H1 (cell line): ENCODE data around the gene ST6GALNAC3. TPM values are rescaled to one million over a fixed set of nuclear protein-coding genes. Genes with fewer than 3 reads are reported as not detected.
A peak's percentile ranks its signal among the peaks of the same experiment; 100 is the strongest.

Experiments
- CTCF ChIA-PET: fragments of 300-600 bp; sonication (Branson Sonifier 250); formaldehyde crosslinking; loops from one replicate; lab custom pipeline; 2021; ENCODE audit not compliant: partially characterized antibody; lab: Charles Lee
- POLR2A ChIA-PET: fragments of 300-600 bp; sonication (Branson Sonifier 250); formaldehyde crosslinking; loops from one replicate; lab custom pipeline; 2021; ENCODE audit warnings: inconsistent platforms; ENCODE audit not compliant: partially characterized antibody; lab: Charles Lee
- DNase-seq, 2 experiments: peaks; one replicate each; pipeline versions ENCODE4 v3.0.0 to v3.0.0-alpha.2; 2010 to 2022; ENCODE audit warnings: low spot score in 2 of 2, low read depth in 1 of 2, mixed read lengths in 1 of 2
- FAIRE-seq: peaks from 2 replicates; lab custom pipeline; 2011; peaks lifted over from hg19 to GRCh38; lab: Jason Lieb, UNC
- H2AFZ ChIP-seq: 2 replicates; pipeline ENCODE4 v1.8.1; 2012; ENCODE audit warnings: low read length, inconsistent platforms
- H2AK5ac ChIP-seq: 2 replicates; pipeline ENCODE4 v1.6.1; 2013; ENCODE audit warnings: low read depth, low read length
- H2BK120ac ChIP-seq: replicated peaks from 2 replicates; pipeline ENCODE3; 2013; ENCODE audit warnings: low read depth, low read length, inconsistent platforms
- H2BK12ac ChIP-seq: 2 replicates; pipeline ENCODE4 v1.6.1; 2013; ENCODE audit warnings: low read depth, low read length
- H2BK15ac ChIP-seq: 2 replicates; pipeline ENCODE4 v1.6.1; 2013; ENCODE audit warnings: low read length
- H2BK20ac ChIP-seq: 2 replicates; pipeline ENCODE4 v1.6.1; 2013; ENCODE audit warnings: low read length
- H2BK5ac ChIP-seq: 2 replicates; pipeline ENCODE4 v1.6.1; 2013; ENCODE audit warnings: low read depth, low read length
- H3K14ac ChIP-seq: 2 replicates; pipeline ENCODE4 v1.6.1; 2013; ENCODE audit warnings: inconsistent platforms; ENCODE audit not compliant: insufficient read length
- H3K18ac ChIP-seq: 2 replicates; pipeline ENCODE4 v1.6.1; 2013; ENCODE audit warnings: low read length; ENCODE audit errors: extremely low read depth
- H3K23ac ChIP-seq: 2 replicates; pipeline ENCODE4 v1.6.1; 2013; ENCODE audit warnings: inconsistent platforms; ENCODE audit not compliant: insufficient read length
- H3K23me2 ChIP-seq: 2 replicates; pipeline ENCODE4 v1.6.1; 2013; ENCODE audit warnings: low read depth, low read length
- H3K27ac ChIP-seq: 2 replicates; pipeline ENCODE4 v1.6.1; 2011; ENCODE audit warnings: low read depth, low read length, inconsistent platforms
- H3K27me3 ChIP-seq, 4 experiments: replicated peaks in 1 of 4; 1 replicate in 1 of 4; 2 replicates in 3 of 4; pipeline versions ENCODE4 v1.6.1 to v1.8.1; 2011 to 2013; ENCODE audit warnings: low read length in 3 of 4, mild to moderate bottlenecking in 3 of 4, inconsistent platforms in 2 of 4, mixed read lengths in 2 of 4, moderate library complexity in 1 of 4; ENCODE audit not compliant: control insufficient read depth in 3 of 4, insufficient read depth in 3 of 4; ENCODE audit errors: extremely low read depth in 1 of 4
- H3K36me3 ChIP-seq, 4 experiments: 2 replicates each; pipeline versions ENCODE4 v1.6.1 to v1.8.1; 2011 to 2013; ENCODE audit warnings: mild to moderate bottlenecking in 4 of 4, low read length in 3 of 4, moderate library complexity in 2 of 4, control low read depth in 1 of 4, inconsistent platforms in 1 of 4; ENCODE audit not compliant: insufficient read depth in 4 of 4, control insufficient read depth in 2 of 4
- H3K4ac ChIP-seq: replicated peaks from 2 replicates; pipeline ENCODE3; 2013; ENCODE audit warnings: low read length, low read depth, mixed read lengths, inconsistent platforms; ENCODE audit not compliant: insufficient read length
- H3K4me1 ChIP-seq, 4 experiments: replicated peaks in 1 of 4; 1 replicate in 1 of 4; 2 replicates in 3 of 4; pipeline versions ENCODE4 v1.6.1 to v1.8.1; 2011 to 2013; ENCODE audit warnings: low read length in 3 of 4, inconsistent platforms in 2 of 4, mixed read lengths in 1 of 4; ENCODE audit not compliant: insufficient read depth in 4 of 4, control insufficient read depth in 3 of 4
- H3K4me2 ChIP-seq, 2 experiments: 2 replicates each; pipeline versions ENCODE4 v1.6.1 to v1.8.1; 2011 to 2013; ENCODE audit warnings: low read depth in 2 of 2, low read length in 2 of 2, control low read depth in 1 of 2, inconsistent platforms in 1 of 2, mild to moderate bottlenecking in 1 of 2; ENCODE audit not compliant: insufficient read depth in 1 of 2
- H3K4me3 ChIP-seq, 4 experiments: fragments of 200-600, 300-600 bp in 1 of 4; sonication (generic), shearing (Covaris generic), sonication (Bioruptor Twin) in 1 of 4; 2 replicates each; pipeline versions ENCODE4 v1.5.1 to v1.8.1; 2011 to 2016; ENCODE audit warnings: low read length in 4 of 4, low read depth in 3 of 4, control low read depth in 2 of 4, inconsistent platforms in 2 of 4, mild to moderate bottlenecking in 2 of 4, mixed read lengths in 1 of 4, moderate library complexity in 1 of 4; ENCODE audit not compliant: insufficient read depth in 2 of 4; ENCODE audit errors: extremely low read depth in 1 of 4
- H3K56ac ChIP-seq: replicated peaks from 2 replicates; pipeline ENCODE3; 2013; ENCODE audit warnings: low read depth, mild to moderate bottlenecking, mixed read lengths, low read length, inconsistent platforms; ENCODE audit not compliant: insufficient read length
- H3K79me1 ChIP-seq: 2 replicates; pipeline ENCODE4 v1.6.1; 2013; ENCODE audit warnings: low read depth, low read length, control low read depth
- H3K79me2 ChIP-seq, 2 experiments: 2 replicates each; pipeline versions ENCODE4 v1.6.1 to v1.8.1; 2012 to 2013; ENCODE audit warnings: low read length in 2 of 2, mild to moderate bottlenecking in 2 of 2, inconsistent platforms in 1 of 2; ENCODE audit not compliant: insufficient read depth in 2 of 2, control insufficient read depth in 1 of 2
- H3K9ac ChIP-seq, 4 experiments: replicated peaks in 1 of 4; 1 replicate in 1 of 4; 2 replicates in 3 of 4; pipeline versions ENCODE4 v1.6.1 to v1.8.1; 2011 to 2013; ENCODE audit warnings: low read depth in 3 of 4, low read length in 3 of 4, control low read depth in 2 of 4, mild to moderate bottlenecking in 2 of 4, moderate library complexity in 2 of 4, inconsistent platforms in 1 of 4; ENCODE audit errors: extremely low read depth in 1 of 4
- H3K9me3 ChIP-seq, 2 experiments: 2 replicates each; pipeline versions ENCODE4 v1.6.1 to v1.8.1; 2012 to 2013; ENCODE audit warnings: mild to moderate bottlenecking in 2 of 2, moderate library complexity in 2 of 2, control low read depth in 1 of 2, inconsistent platforms in 1 of 2, low read depth in 1 of 2, low read length in 1 of 2, mixed read lengths in 1 of 2; ENCODE audit not compliant: insufficient read depth in 2 of 2
- H4K20me1 ChIP-seq, 2 experiments: replicated peaks in 1 of 2; 2 replicates each; pipeline versions ENCODE3 to v1.8.1; 2011 to 2013; ENCODE audit warnings: inconsistent platforms in 2 of 2, low read length in 2 of 2, mild to moderate bottlenecking in 1 of 2; ENCODE audit not compliant: insufficient read depth in 2 of 2, control insufficient read depth in 1 of 2
- H4K5ac ChIP-seq: 2 replicates; pipeline ENCODE4 v1.6.1; 2013; ENCODE audit warnings: low read length, low read depth, mixed read lengths, inconsistent platforms; ENCODE audit not compliant: insufficient read length
- H4K8ac ChIP-seq: 2 replicates; pipeline ENCODE4 v1.8.0; 2013; ENCODE audit warnings: mild to moderate bottlenecking, moderate library complexity, low read length, inconsistent platforms; ENCODE audit not compliant: insufficient read depth; ENCODE audit errors: extremely low read depth
- H4K91ac ChIP-seq: replicated peaks from 2 replicates; pipeline ENCODE3; 2013; ENCODE audit warnings: low read length, mixed read lengths, inconsistent platforms; ENCODE audit not compliant: insufficient read length
- ATF2 ChIP-seq: IDR thresholded peaks from 2 replicates; pipeline ENCODE4 v1.6.1; 2012; ENCODE audit warnings: low read length, inconsistent platforms
- BCL11A ChIP-seq, 2 experiments: IDR thresholded peaks; one replicate each; pipeline ENCODE4 v1.6.1; 2011; ENCODE audit warnings: low read depth in 2 of 2, low read length in 2 of 2, mild to moderate bottlenecking in 2 of 2
- CBX8 ChIP-seq: fragments of 300-800, 300-1000 bp; sonication (generic); IDR thresholded peaks from 2 replicates; pipeline ENCODE4 v1.7.1; 2016; ENCODE audit warnings: low read depth, low read length, borderline replicate concordance
- EP300 ChIP-seq, 2 experiments: IDR thresholded peaks; 1 replicate in 1 of 2; 2 replicates in 1 of 2; pipeline ENCODE4 v1.6.1; 2011 to 2012; ENCODE audit warnings: low read depth in 2 of 2, low read length in 2 of 2, mild to moderate bottlenecking in 2 of 2, borderline replicate concordance in 1 of 2, inconsistent platforms in 1 of 2, moderate library complexity in 1 of 2
- JUND ChIP-seq: IDR thresholded peaks from 2 replicates; pipeline ENCODE4 v1.6.1; 2011; ENCODE audit warnings: mild to moderate bottlenecking, improper control_type of control experiment, low read length
- KDM1A ChIP-seq: fragments of 200-600, 300-600 bp; sonication (generic); IDR thresholded peaks from 2 replicates; pipeline ENCODE4 v1.7.1; 2016; ENCODE audit warnings: mild to moderate bottlenecking, low read length, borderline replicate concordance
- MAFK ChIP-seq: IDR thresholded peaks from 2 replicates; pipeline ENCODE4 v1.6.1; 2012; ENCODE audit warnings: low read depth, mild to moderate bottlenecking, improper control_type of control experiment, low read length
- POU5F1 ChIP-seq: IDR thresholded peaks from 2 replicates; pipeline ENCODE4 v1.6.1; 2011; ENCODE audit warnings: low read depth, mild to moderate bottlenecking, low read length, moderate library complexity
- SP4 ChIP-seq: IDR thresholded peaks from 2 replicates; pipeline ENCODE4 v1.6.1; 2012; ENCODE audit warnings: low read length, inconsistent platforms
- TCF12 ChIP-seq: IDR thresholded peaks from 2 replicates; pipeline ENCODE4 v1.6.1; 2011; ENCODE audit warnings: low read depth, mild to moderate bottlenecking, low read length
- TEAD4 ChIP-seq: IDR thresholded peaks from 2 replicates; pipeline ENCODE4 v1.6.1; 2012; ENCODE audit warnings: low read depth, low read length, inconsistent platforms, mixed read lengths
- WGBS, 2 experiments: shearing (Covaris generic) in 1 of 2; methylation state at CpG; one replicate each; pipeline versions ENCODE4 v1.1.6 to v1.1.7; 2013 to 2015; ENCODE audit warnings: low lambda C conversion rate in 2 of 2, mixed read lengths in 2 of 2, inconsistent platforms in 1 of 2, low coverage in 1 of 2, missing lambda C conversion rate in 1 of 2; ENCODE audit not compliant: insufficient replicate concordance in 2 of 2, insufficient coverage in 1 of 2, insufficient read length in 1 of 2; ENCODE audit errors: extremely low coverage in 1 of 2, missing lambda C conversion rate in 1 of 2; 5-methylcytosine and 5-hydroxymethylcytosine counted together
- polyA plus RNA-seq, 7 experiments: library from polyadenylated mRNA; depleted of rRNA in 3 of 7; stranded (reverse) in 5 of 7; unstranded in 2 of 7; fragments of >200 nt in 5 of 7; fragments of 200-250 nt in 2 of 7; gene quantifications; 1 replicate in 5 of 7; 2 replicates in 1 of 7; 4 replicates in 1 of 7; pipeline versions ENCODE4 v1.2.1 to v1.2.3, GENCODE V29; 2011 to 2013; ENCODE audit warnings: missing spikeins in 2 of 7, mixed read lengths in 2 of 7
- total RNA-seq: library from RNA; stranded (reverse); fragmentation: NEBNext Ultra II Directional; extraction: Animal tissue kit (Norgen Biotek cat#: 25700); gene quantifications from 2 replicates; pipeline ENCODE4 v1.2.1, GENCODE V29; 2021

The ST6GALNAC3 gene
- total and polyA plus RNA-seq, 2 of the 8 experiments (the other 6 are each of a cell fraction or from before 2014, with no cell fraction given): 4.9 to 19.0 TPM

- H3K4me3 ChIP-seq: no peak overlapping the region
- H3K9me3 ChIP-seq: no peaks in the 10 kb centered on the region
- no peak overlapping the region for H2BK15ac ChIP-seq
- no peaks in the 10 kb centered on the region for H3K79me1 ChIP-seq
- H3K4me2 ChIP-seq: peak overlapping the region; percentile 13 to 35; a peak in 2 of 4 replicates
- no peak overlapping the region for H3K23ac ChIP-seq
- H3K18ac ChIP-seq: no peak overlapping the region
- no peaks in the 10 kb centered on the region for H3K23me2 ChIP-seq
- no peaks in the 10 kb centered on the region for H3K79me2 ChIP-seq
- no peak overlapping the region for H2AK5ac ChIP-seq
- ChIA-PET CTCF (interaction anchor here (0.6 kb wide), 1 partner anchor 35 kb away, joined by 3 read pairs; no protein-coding TSS in a partner anchor), POLR2A (interaction anchor here (0.9 kb wide), 1 partner anchor 23 kb away, joined by 3 read pairs; no protein-coding TSS in a partner anchor)
- no peaks in the 10 kb centered on the region for H3K27me3 ChIP-seq
- H3K4ac ChIP-seq: no peak overlapping the region
- H4K8ac ChIP-seq: no peak overlapping the region
- H3K14ac ChIP-seq: no peak overlapping the region
- no peak overlapping the region for H2AFZ ChIP-seq
- H4K5ac ChIP-seq: no peak overlapping the region
- no peaks in the 10 kb centered on the region for H4K20me1 ChIP-seq
- no peak overlapping the region; the same call in 1 of the 2 replicates for H2BK5ac ChIP-seq
- no peaks in the 10 kb centered on the region for H3K36me3 ChIP-seq
- H2BK120ac ChIP-seq: no peak overlapping the region
- FAIRE-seq: peak; percentile 69
- H3K27ac ChIP-seq: no peak overlapping the region
- no peak overlapping the region for H3K56ac ChIP-seq
- 64% methylated on average over 3 of the region's 3 CpGs; no CpG with 5 or more reads in 1 of the 2 experiments for WGBS, 2 experiments
- peaks cover 0 to 8% (median 0%) of the 10 kb centered on the region in 4 experiments; a peak in 4 of 7 replicates for H3K4me1 ChIP-seq
- no peak overlapping the region for H2BK12ac ChIP-seq
- H3K9ac ChIP-seq: no peak overlapping the region
- H2BK20ac ChIP-seq: no peak overlapping the region
- DNase-seq: no peak
- no peak overlapping the region for H4K91ac ChIP-seq
- no peak for TF ChIP-seq BCL11A (IDR thresholded peaks at IDR 0.05; ENCODE audit: low read depth in 2 of 2, low read length in 2 of 2)
- TF ChIP-seq JUND: no peak
- peak; percentile 63; the same call in 1 of the 2 replicates for TF ChIP-seq POU5F1
- TF ChIP-seq EP300 (IDR thresholded peaks at IDR 0.05; ENCODE audit: borderline replicate concordance in 1 of 2, low read depth in 2 of 2, low read length in 2 of 2): 0 out of 3 replicates have a peak, but pooled peaks of 1 of the 2 experiments have one; percentile 7
- TF ChIP-seq MAFK: no peak
- no peak for TF ChIP-seq ATF2
- TF ChIP-seq TCF12: peak; percentile 88
- no peak for TF ChIP-seq KDM1A
- TF ChIP-seq SP4: no peak
- TF ChIP-seq TEAD4: no peak
- no peak for TF ChIP-seq CBX8
Measured at GRCh38 chr1:76583235-76583868, 508.8 kb downstream of the ST6GALNAC3 start.
